H9 (cell line): ENCODE data around the gene HYPK. TPM values are rescaled to one million over a fixed set of nuclear protein-coding genes. Genes with fewer than 3 reads are reported as not detected.
"Not testable (repeated sequence)": the region's sequence is repeated elsewhere in the genome, so short reads cannot be mapped to it uniquely, and the experiment has no call there.

ENCODE experiments used
- DNase-seq: peaks from one replicate; pipeline ENCODE4 v3.0.0-alpha.2; 2017
- H2AFZ ChIP-seq: one replicate; pipeline ENCODE4 v1.6.1; 2013; ENCODE audit warnings: mild to moderate bottlenecking, low read length, control low read depth, moderate library complexity
- H2AK5ac ChIP-seq: 2 replicates; pipeline ENCODE4 v1.6.1; 2013; ENCODE audit warnings: low read length, control low read depth, mixed read lengths; ENCODE audit not compliant: insufficient read length
- H2BK120ac ChIP-seq: one replicate; pipeline ENCODE4 v1.6.1; 2013; ENCODE audit warnings: low read depth, mild to moderate bottlenecking, low read length, control low read depth, inconsistent platforms; ENCODE audit not compliant: poor library complexity, severe bottlenecking
- H2BK12ac ChIP-seq: 2 replicates; pipeline ENCODE4 v1.6.1; 2013; ENCODE audit warnings: low read length, control low read depth, mixed read lengths, low read depth; ENCODE audit not compliant: insufficient read length
- H2BK15ac ChIP-seq: 2 replicates; pipeline ENCODE4 v1.6.1; 2013; ENCODE audit warnings: low read depth, low read length, control low read depth
- H2BK20ac ChIP-seq: one replicate; pipeline ENCODE4 v1.6.1; 2013; ENCODE audit warnings: low read depth, mild to moderate bottlenecking, low read length, control low read depth, inconsistent platforms; ENCODE audit not compliant: poor library complexity, severe bottlenecking
- H2BK5ac ChIP-seq: 2 replicates; pipeline ENCODE4 v1.6.1; 2013; ENCODE audit warnings: low read length, control low read depth, mixed read lengths; ENCODE audit not compliant: insufficient read length
- H3K14ac ChIP-seq: 2 replicates; pipeline ENCODE4 v1.6.1; 2013; ENCODE audit warnings: low read length, control low read depth; ENCODE audit not compliant: insufficient read depth
- H3K18ac ChIP-seq: 2 replicates; pipeline ENCODE4 v1.6.1; 2013; ENCODE audit warnings: low read depth, mild to moderate bottlenecking, mixed read lengths, low read length, control low read depth; ENCODE audit not compliant: insufficient read length
- H3K23ac ChIP-seq: 2 replicates; pipeline ENCODE4 v1.6.1; 2013; ENCODE audit warnings: low read length, control low read depth, mixed read lengths, low read depth; ENCODE audit not compliant: insufficient read length
- H3K23me2 ChIP-seq: 2 replicates; pipeline ENCODE4 v1.6.1; 2013; ENCODE audit warnings: low read depth, mild to moderate bottlenecking, mixed read lengths, low read length, control low read depth; ENCODE audit not compliant: insufficient read length, poor library complexity, severe bottlenecking
- H3K27ac ChIP-seq: 2 replicates; pipeline ENCODE4 v1.5.1; 2013; ENCODE audit warnings: low read length, control low read depth, mixed read lengths, low read depth; ENCODE audit not compliant: insufficient read length
- H3K27me3 ChIP-seq: 2 replicates; pipeline ENCODE4 v1.6.1; 2013; ENCODE audit warnings: low read length, control low read depth, inconsistent platforms; ENCODE audit not compliant: insufficient read depth
- H3K4ac ChIP-seq: 2 replicates; pipeline ENCODE4 v1.6.1; 2013; ENCODE audit warnings: low read depth, mild to moderate bottlenecking, control low read depth, inconsistent platforms, low read length, moderate library complexity
- H3K4me1 ChIP-seq: 2 replicates; pipeline ENCODE4 v1.6.1; 2013; ENCODE audit warnings: low read length, control low read depth, inconsistent platforms; ENCODE audit not compliant: insufficient read depth
- H3K4me2 ChIP-seq: 2 replicates; pipeline ENCODE4 v1.6.1; 2013; ENCODE audit warnings: low read length, control low read depth, mixed read lengths; ENCODE audit not compliant: insufficient read length, insufficient read depth
- H3K56ac ChIP-seq: 2 replicates; pipeline ENCODE4 v1.6.1; 2013; ENCODE audit warnings: low read depth, mild to moderate bottlenecking, mixed read lengths, low read length, control low read depth; ENCODE audit not compliant: insufficient read length
- H3K79me1 ChIP-seq: 2 replicates; pipeline ENCODE4 v1.6.1; 2013; ENCODE audit warnings: low read depth, mild to moderate bottlenecking, moderate library complexity, low read length, control low read depth, inconsistent platforms; ENCODE audit not compliant: insufficient read depth, poor library complexity, severe bottlenecking
- H3K79me2 ChIP-seq: 2 replicates; pipeline ENCODE4 v1.6.1; 2013; ENCODE audit warnings: low read length, control low read depth, inconsistent platforms; ENCODE audit not compliant: insufficient read depth
- H3K9ac ChIP-seq: 2 replicates; pipeline ENCODE4 v1.6.1; 2013; ENCODE audit warnings: low read length, control low read depth, mixed read lengths; ENCODE audit not compliant: insufficient read length; ENCODE audit errors: extremely low read depth
- H3K9me3 ChIP-seq: one replicate; pipeline ENCODE4 v1.6.1; 2013; ENCODE audit warnings: low read depth, low read length, inconsistent platforms; ENCODE audit not compliant: control insufficient read depth
- H3T11ph ChIP-seq: one replicate; pipeline ENCODE4 v1.6.1; 2013; ENCODE audit warnings: mild to moderate bottlenecking, low read length, control low read depth, inconsistent platforms
- H4K20me1 ChIP-seq: one replicate; pipeline ENCODE4 v1.6.1; 2013; ENCODE audit not compliant: control insufficient read depth, insufficient read length, insufficient read depth
- H4K5ac ChIP-seq: 2 replicates; pipeline ENCODE4 v1.6.1; 2013; ENCODE audit warnings: low read depth, mild to moderate bottlenecking, mixed read lengths, low read length, control low read depth; ENCODE audit not compliant: insufficient read length
- H4K8ac ChIP-seq: replicated peaks from 2 replicates; pipeline ENCODE4 v1.6.1; 2013; ENCODE audit warnings: low read length, control low read depth, mixed read lengths, low read depth; ENCODE audit not compliant: insufficient read length
- H4K91ac ChIP-seq: 2 replicates; pipeline ENCODE4 v1.6.1; 2013; ENCODE audit warnings: low read depth, mild to moderate bottlenecking, moderate library complexity, mixed read lengths, low read length, control low read depth; ENCODE audit not compliant: insufficient read length
- H3K27ac Mint-ChIP-seq, 3 experiments: 2 replicates in 2 of 3; 3 replicates in 1 of 3; pipeline ENCODE4 v1.8.0; 2020 to 2021; ENCODE audit warnings: mixed read lengths in 3 of 3, mild to moderate bottlenecking in 1 of 3, moderate library complexity in 1 of 3
- H3K27me3 Mint-ChIP-seq: 2 replicates; pipeline ENCODE4 v1.8.0; 2021; ENCODE audit warnings: low read depth, mild to moderate bottlenecking, moderate library complexity, mixed read lengths
- H3K36me3 Mint-ChIP-seq, 3 experiments: 2 replicates in 2 of 3; 3 replicates in 1 of 3; pipeline ENCODE4 v1.8.0; 2020 to 2021; ENCODE audit warnings: low read depth in 3 of 3, mixed read lengths in 3 of 3; ENCODE audit not compliant: insufficient read depth in 1 of 3
- H3K4me1 Mint-ChIP-seq, 2 experiments: 2 replicates each; pipeline ENCODE4 v1.8.0; 2020; ENCODE audit warnings: mixed read lengths in 2 of 2
- H3K4me3 Mint-ChIP-seq, 2 experiments: 2 replicates in 1 of 2; 3 replicates in 1 of 2; pipeline ENCODE4 v1.8.0; 2020 to 2021; ENCODE audit warnings: mild to moderate bottlenecking in 2 of 2, mixed read lengths in 2 of 2, moderate library complexity in 1 of 2
- H3K9me3 Mint-ChIP-seq, 2 experiments: 2 replicates in 1 of 2; 3 replicates in 1 of 2; pipeline ENCODE4 v1.8.0; 2020; ENCODE audit warnings: mild to moderate bottlenecking in 2 of 2, mixed read lengths in 2 of 2, moderate library complexity in 1 of 2
- WGBS: extraction: QIAGEN DNeasy Blood & Tissue Kit; methylation state at CpG from one replicate; pipeline ENCODE4 v1.1.7; 2013; ENCODE audit warnings: missing lambda C conversion rate, low lambda C conversion rate, mixed read lengths; ENCODE audit not compliant: insufficient read length; ENCODE audit errors: extremely low coverage; 5-methylcytosine and 5-hydroxymethylcytosine counted together
- total RNA-seq: library from RNA; stranded (reverse); gene quantifications from 2 replicates; pipeline ENCODE4 v1.2.1, GENCODE V29; 2021
- TF ChIP-seq, protein P1 (sequence below): fragments of 200-600 bp; sonication (generic); conservative IDR thresholded peaks from 3 replicates; pipeline ENCODE4 v1.8.0; 2021; ENCODE audit warnings: antibody characterized with exemption, mild to moderate bottlenecking

HYPK gene
- total RNA-seq, 1 experiment from 2014 or later, result 25.4 TPM

- no peak overlapping the region for H3K4ac ChIP-seq
- H3K14ac ChIP-seq, result no peak overlapping the region
- no peaks in the 10 kb centered on the region for H3K27me3 ChIP-seq
- H3K9me3 ChIP-seq, result no peaks in the 10 kb centered on the region
- H3K27ac ChIP-seq, result no peak overlapping the region
- no peaks in the 10 kb centered on the region for H3K27me3 Mint-ChIP-seq
- no peak overlapping the region for H2BK5ac ChIP-seq
- TF ChIP-seq, protein P1, sequence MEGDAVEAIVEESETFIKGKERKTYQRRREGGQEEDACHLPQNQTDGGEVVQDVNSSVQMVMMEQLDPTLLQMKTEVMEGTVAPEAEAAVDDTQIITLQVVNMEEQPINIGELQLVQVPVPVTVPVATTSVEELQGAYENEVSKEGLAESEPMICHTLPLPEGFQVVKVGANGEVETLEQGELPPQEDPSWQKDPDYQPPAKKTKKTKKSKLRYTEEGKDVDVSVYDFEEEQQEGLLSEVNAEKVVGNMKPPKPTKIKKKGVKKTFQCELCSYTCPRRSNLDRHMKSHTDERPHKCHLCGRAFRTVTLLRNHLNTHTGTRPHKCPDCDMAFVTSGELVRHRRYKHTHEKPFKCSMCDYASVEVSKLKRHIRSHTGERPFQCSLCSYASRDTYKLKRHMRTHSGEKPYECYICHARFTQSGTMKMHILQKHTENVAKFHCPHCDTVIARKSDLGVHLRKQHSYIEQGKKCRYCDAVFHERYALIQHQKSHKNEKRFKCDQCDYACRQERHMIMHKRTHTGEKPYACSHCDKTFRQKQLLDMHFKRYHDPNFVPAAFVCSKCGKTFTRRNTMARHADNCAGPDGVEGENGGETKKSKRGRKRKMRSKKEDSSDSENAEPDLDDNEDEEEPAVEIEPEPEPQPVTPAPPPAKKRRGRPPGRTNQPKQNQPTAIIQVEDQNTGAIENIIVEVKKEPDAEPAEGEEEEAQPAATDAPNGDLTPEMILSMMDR, result no peak
- no peak overlapping the region for H2BK12ac ChIP-seq
- no peak overlapping the region for H3K56ac ChIP-seq
- H4K91ac ChIP-seq, result no peak overlapping the region
- WGBS, result no CpG with 5 or more reads among the region's 6 CpGs
- H2AK5ac ChIP-seq, result no peak overlapping the region
- no peaks in the 10 kb centered on the region for H3K4me1 Mint-ChIP-seq
- H2BK20ac ChIP-seq, result no peak overlapping the region
- H3K4me3 Mint-ChIP-seq, result no peak overlapping the region
- no peak overlapping the region for H2AFZ ChIP-seq
- DNase-seq, result no peak
- H3K4me1 ChIP-seq, result no peaks in the 10 kb centered on the region
- no peaks in the 10 kb centered on the region for H3K23me2 ChIP-seq
- H4K5ac ChIP-seq, result no peak overlapping the region
- H3T11ph ChIP-seq, result no peak overlapping the region
- H3K79me1 ChIP-seq, result no peaks in the 10 kb centered on the region
- H4K20me1 ChIP-seq, result no peaks in the 10 kb centered on the region
- no peaks in the 10 kb centered on the region for H3K9me3 Mint-ChIP-seq
- no peak overlapping the region for H2BK120ac ChIP-seq
- no peaks in the 10 kb centered on the region for H3K79me2 ChIP-seq
- no peak overlapping the region for H3K18ac ChIP-seq
- H3K23ac ChIP-seq, result no peak overlapping the region
- no peak overlapping the region for H4K8ac ChIP-seq
- no peak overlapping the region for H3K9ac ChIP-seq
- peaks cover 48 to 95% (median 87%) of the 10 kb centered on the region in 3 experiments for H3K36me3 Mint-ChIP-seq
- H2BK15ac ChIP-seq, result no peak overlapping the region
- H3K27ac Mint-ChIP-seq, result no peak overlapping the region; a peak in 1 of 7 replicates
- no peak overlapping the region for H3K4me2 ChIP-seq
Observed at GRCh38 chr15:43808960-43809678, 8.7 kb downstream of the HYPK start.

DNA sequence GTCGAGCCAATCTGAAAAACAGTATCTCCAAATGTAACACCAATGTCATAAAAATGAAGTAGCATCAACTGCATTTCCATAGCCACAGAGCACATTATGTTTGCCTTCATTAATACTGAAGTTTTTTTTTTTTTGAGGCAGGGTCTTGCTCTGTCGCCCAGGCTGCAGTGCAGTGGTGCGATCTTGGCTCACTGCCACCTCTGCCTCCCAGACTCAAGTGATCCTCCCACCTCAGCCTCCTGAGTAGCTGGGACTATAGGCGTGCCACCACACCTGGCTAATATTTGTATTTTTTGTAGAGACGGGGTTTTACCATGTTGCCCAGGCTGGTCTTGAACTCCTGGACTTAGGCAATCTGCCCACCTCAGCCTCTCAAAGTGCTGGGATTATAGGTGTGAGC, 14.7 kb downstream of the HYPK start:
- not testable (repeated sequence) for H3K79me1 ChIP-seq, H3K79me2 ChIP-seq, H3K4me1 Mint-ChIP-seq, H3K27me3 Mint-ChIP-seq, H2AFZ ChIP-seq, H4K91ac ChIP-seq, H3K23ac ChIP-seq, H3K27me3 ChIP-seq, H3K4me1 ChIP-seq, H3K23me2 ChIP-seq, H4K8ac ChIP-seq, H3K4ac ChIP-seq, H3K9me3 Mint-ChIP-seq, H3K27ac ChIP-seq, H2BK12ac ChIP-seq, H2BK20ac ChIP-seq, H3K14ac ChIP-seq, H2BK120ac ChIP-seq, H3K9ac ChIP-seq, H2BK15ac ChIP-seq, H3K9me3 ChIP-seq, H4K5ac ChIP-seq, H3K27ac Mint-ChIP-seq, H3K4me2 ChIP-seq, DNase-seq, H3K18ac ChIP-seq, H2BK5ac ChIP-seq, H3T11ph ChIP-seq, H4K20me1 ChIP-seq, H2AK5ac ChIP-seq, H3K56ac ChIP-seq, H3K4me3 Mint-ChIP-seq
- WGBS, result no CpG with 5 or more reads among the region's 5 CpGs
- H3K36me3 Mint-ChIP-seq, result peaks cover 30 to 83% (median 62%) of the 10 kb centered on the region in 3 experiments; a peak in 6 of 7 replicates
